ENCODE measurements around the gene CTTNBP2.
A peak's percentile ranks its signal among the peaks of the same experiment; 100 is the strongest.

Gene CTTNBP2

GRCh38 chr7:117870448-117871130 is 2.7 kb downstream of the CTTNBP2 start:
- no peak for DNase-seq (ENCODE audit: low spot score)

- DNase-seq (ENCODE audit: low spot score), result no peak
Measured at GRCh38 chr7:117869374-117869773, 3.9 kb downstream of the CTTNBP2 start.

- DNase-seq (ENCODE audit: low spot score), result no peak
Measured at GRCh38 chr7:117863618-117864017, 9.6 kb downstream of the CTTNBP2 start.

GRCh38 chr7:117862378-117862777 is 10.9 kb downstream of the CTTNBP2 start:
- DNase-seq (ENCODE audit: low spot score), result no peak

- no peak for DNase-seq (ENCODE audit: low spot score)
Measured at GRCh38 chr7:117859246-117859812, 13.9 kb downstream of the CTTNBP2 start.

- no peak for DNase-seq (ENCODE audit: low spot score)
Measured at GRCh38 chr7:117858712-117859111, 14.5 kb downstream of the CTTNBP2 start.

- no peak for DNase-seq (ENCODE audit: low spot score)
Measured at GRCh38 chr7:117857718-117858117, 15.5 kb downstream of the CTTNBP2 start.

GRCh38 chr7:117856196-117856595 is 17.0 kb downstream of the CTTNBP2 start:
- no peak for DNase-seq (ENCODE audit: low spot score)

GRCh38 chr7:117854186-117854585 is 19.1 kb downstream of the CTTNBP2 start:
- DNase-seq (ENCODE audit: low spot score), result no peak

GRCh38 chr7:117848941-117849340 is 24.3 kb downstream of the CTTNBP2 start:
- DNase-seq (ENCODE audit: low spot score), result no peak

- no peak for DNase-seq (ENCODE audit: low spot score)
Measured at GRCh38 chr7:117844678-117845077, 28.6 kb downstream of the CTTNBP2 start.

GRCh38 chr7:117841611-117842010 is 31.6 kb downstream of the CTTNBP2 start:
- DNase-seq (ENCODE audit: low spot score), result no peak

- no peak for DNase-seq (ENCODE audit: low spot score)
Measured at GRCh38 chr7:117841011-117841410, 32.2 kb downstream of the CTTNBP2 start.

- DNase-seq (ENCODE audit: low spot score), result no peak
Measured at GRCh38 chr7:117839507-117839906, 33.7 kb downstream of the CTTNBP2 start.

- DNase-seq (ENCODE audit: low spot score), result no peak
Measured at GRCh38 chr7:117837841-117838240, 35.4 kb downstream of the CTTNBP2 start.

- DNase-seq (ENCODE audit: low spot score), result no peak
Measured at GRCh38 chr7:117835016-117835664, 38.1 kb downstream of the CTTNBP2 start.

- DNase-seq (ENCODE audit: low spot score), result peak; percentile 68
Measured at GRCh38 chr7:117830422-117830954, 42.8 kb downstream of the CTTNBP2 start.

- no peak for DNase-seq (ENCODE audit: low spot score)
Measured at GRCh38 chr7:117829450-117830117, 43.7 kb downstream of the CTTNBP2 start.

- no peak for DNase-seq (ENCODE audit: low spot score)
Measured at GRCh38 chr7:117828825-117829224, 44.4 kb downstream of the CTTNBP2 start.

- DNase-seq (ENCODE audit: low spot score), result no peak
Measured at GRCh38 chr7:117827862-117828261, 45.4 kb downstream of the CTTNBP2 start.

- DNase-seq (ENCODE audit: low spot score), result no peak
Measured at GRCh38 chr7:117825132-117825531, 48.1 kb downstream of the CTTNBP2 start.

- no peak for DNase-seq (ENCODE audit: low spot score)
Measured at GRCh38 chr7:117824592-117824991, 48.6 kb downstream of the CTTNBP2 start.

- DNase-seq (ENCODE audit: low spot score), result no peak
Measured at GRCh38 chr7:117819558-117819957, 53.7 kb downstream of the CTTNBP2 start.

Data from globus pallidus (tissue), 1 donor.